Stomach (tissue), 9 donors: ENCODE data around the gene ITGB7. TPM values are rescaled to one million over a fixed set of nuclear protein-coding genes. Genes with fewer than 3 reads are reported as not detected.
"Not testable (repeated sequence)": the region's sequence is repeated elsewhere in the genome, so short reads cannot be mapped to it uniquely, and the experiment has no call there.

Experiments used
- DNase-seq, 2 donors: peaks; one replicate each; pipeline versions ENCODE4 v3.0.0 to v3.0.0-alpha.2; 2013 to 2019
- H3K27ac ChIP-seq, 5 donors: fragments of 200-600 bp in 4 of 5; sonication (generic) in 4 of 5; one replicate each; pipeline ENCODE4 v1.5.1; 2013 to 2019; ENCODE audit warnings: mild to moderate bottlenecking in 1 of 5, moderate library complexity in 1 of 5
- H3K27me3 ChIP-seq, 3 donors: fragments of 200-600 bp; sonication (generic); one replicate each; pipeline ENCODE4 v1.5.1; 2017 to 2019; ENCODE audit warnings: mixed run types in 1 of 3
- H3K36me3 ChIP-seq, 4 donors: fragments of 200-600 bp; sonication (generic); 1 replicate in 3 of 4; 2 replicates in 1 of 4; pipeline ENCODE4 v1.5.1; 2016 to 2019
- H3K4me1 ChIP-seq, 4 donors: fragments of 200-600 bp; sonication (generic); one replicate each; pipeline ENCODE4 v1.5.1; 2016 to 2019
- H3K4me3 ChIP-seq, 4 donors: fragments of 200-600 bp; sonication (generic) in 3 of 4; one replicate each; pipeline ENCODE4 v1.5.1; 2016 to 2019; ENCODE audit warnings: mild to moderate bottlenecking in 1 of 4
- H3K9me3 ChIP-seq, 4 donors: fragments of 200-600 bp; sonication (generic); one replicate each; pipeline ENCODE4 v1.5.1; 2016 to 2019
- CTCF ChIP-seq, 7 experiments: fragments of 450-650 bp in 4 of 7; fragments of 200-600 bp in 3 of 7; sonication (generic) in 3 of 7; IDR thresholded peaks; one replicate each; pipeline ENCODE4 v1.5.1; 2016 to 2019; ENCODE audit warnings: antibody characterized with exemption in 7 of 7, control low read depth in 2 of 7, mild to moderate bottlenecking in 1 of 7
- EP300 ChIP-seq: sonication (generic); formaldehyde crosslinking; IDR thresholded peaks from one replicate; pipeline ENCODE4 v1.6.1; 2017; ENCODE audit warnings: antibody characterized with exemption
- POLR2A ChIP-seq, 4 donors: fragments of 450-650 bp; IDR thresholded peaks; one replicate each; pipeline ENCODE4 v1.6.1; 2016; ENCODE audit warnings: antibody characterized with exemption in 4 of 4, control low read depth in 2 of 4, mild to moderate bottlenecking in 1 of 4, moderate library complexity in 1 of 4
- POLR2AphosphoS5 ChIP-seq, 3 donors: sonication (generic); formaldehyde crosslinking; IDR thresholded peaks; one replicate each; pipeline ENCODE4 v1.6.1; 2016; ENCODE audit warnings: antibody characterized with exemption in 3 of 3
- WGBS, 5 donors: extraction: QIAGEN DNeasy Blood & Tissue Kit in 3 of 5; methylation state at CpG; one replicate each; pipeline versions ENCODE4 v1.1.5 to v1.1.7; 2013 to 2018; 5-methylcytosine and 5-hydroxymethylcytosine counted together
- intact Hi-C: fragments of 100-400 bp; cut with DNase I; formaldehyde crosslinking; loops from one replicate; pipeline ENCODE4 v1.15.1; 2023; ENCODE audit warnings: low total_unique reads
- polyA plus RNA-seq, 3 donors: library from polyadenylated mRNA; stranded (reverse); fragments of 200-250 nt; gene quantifications; one replicate each; pipeline ENCODE4 v1.2.3, GENCODE V29; 2013
- total RNA-seq, 5 donors: library from RNA; depleted of rRNA; stranded (reverse); fragments of >200 nt; gene quantifications; one replicate each; pipeline versions ENCODE4 v1.1.0 to v1.2.3, GENCODE V29; 2014 to 2016
- donor health status: healthy with polysubstance abuse.
- donor health status: Bipolar disorder and iron deficiency.
- donor health status: healthy.

Gene ITGB7
- total and polyA plus RNA-seq, 8 donors: 0.56 to 29.5 (median 4.2) TPM; not detected in 2

- TF ChIP-seq POLR2A (IDR thresholded peaks at IDR 0.05) (no peak), EP300 (no peak), CTCF (IDR thresholded peaks at IDR 0.05) (no peak), POLR2AphosphoS5 (IDR thresholded peaks at IDR 0.05) (no peak)
- intact Hi-C loops: no loop called here
- no peak for DNase-seq
- peak overlapping the region; percentile 70 to 90 (median 84) for H3K4me3 ChIP-seq
- H3K27me3 ChIP-seq: no peaks in the 10 kb centered on the region
- 62 to 79% (median 63%) methylated on average over 2 of the region's 2 CpGs for WGBS, 5 donors
- H3K36me3 ChIP-seq: peaks cover 38 to 54% (median 52%) of the 10 kb centered on the region in 4 donors
- peaks cover 27 to 58% (median 41%) of the 10 kb centered on the region in 4 donors for H3K4me1 ChIP-seq
- no peaks in the 10 kb centered on the region for H3K9me3 ChIP-seq
- H3K27ac ChIP-seq: peak overlapping the region in 4 of 5 donors; percentile 94 to 96 (median 95)
These were observed 25.1 kb downstream of the ITGB7 start for GRCh38 chr12:53181935-53182334.

GRCh38 chr12:53180931-53181645 lies 26.0 kb downstream of the ITGB7 start:
- peak; percentile 79 to 95 for DNase-seq
- Histone ChIP-seq H3K9me3 (no peaks in the 10 kb centered on the region), H3K4me1 (peaks cover 27 to 58% (median 41%) of the 10 kb centered on the region in 4 donors), H3K27me3 (no peaks in the 10 kb centered on the region), H3K4me3 (peak overlapping the region; percentile 70 to 90 (median 84)), H3K36me3 (peaks cover 29 to 45% (median 44%) of the 10 kb centered on the region in 4 donors), H3K27ac (peak overlapping the region; percentile 94 to 99 (median 95))
- 1 to 5% (median 1%) methylated on average over 17 to 51 of the region's 57 CpGs for WGBS, 5 donors
- peak in 1 of 7 experiments; percentile 36 for TF ChIP-seq CTCF (IDR thresholded peaks at IDR 0.05)
- TF ChIP-seq POLR2A (IDR thresholded peaks at IDR 0.05): no peak
- intact Hi-C loops: no loop called here

- intact Hi-C loops: no loop called here
- TF ChIP-seq POLR2AphosphoS5 (IDR thresholded peaks at IDR 0.05) (peak; percentile 83 to 95 (median 85)), CTCF (IDR thresholded peaks at IDR 0.05) (no peak), POLR2A (IDR thresholded peaks at IDR 0.05) (peak in 1 of 4 donors; percentile 51)
- Histone ChIP-seq H3K9me3 (no peaks in the 10 kb centered on the region), H3K4me1 (peaks cover 27 to 60% (median 45%) of the 10 kb centered on the region in 4 donors), H3K36me3 (peaks cover 22 to 38% (median 37%) of the 10 kb centered on the region in 4 donors), H3K27ac (peak within 1 kb of the TSS; percentile 94 to 99 (median 95)), H3K27me3 (no peaks in the 10 kb centered on the region), H3K4me3 (peak within 1 kb of the TSS; percentile 70 to 90 (median 84))
- DNase-seq: peak; percentile 97 to 99
- 0 to 1% (median 0%) methylated on average over 28 to 70 of the region's 70 CpGs for WGBS, 5 donors
These were observed 26.7 kb downstream of the ITGB7 start, which contains the start of the genes CSAD and ZNF740 for GRCh38 chr12:53180220-53180930. Gene CSAD (minus strand): TSS chr12:53180925. CDS start chr12:53173470, 7,455 bp downstream. Gene ZNF740 (plus strand): TSS chr12:53180722. CDS start chr12:53181984, 1,262 bp downstream.

GRCh38 chr12:53179687-53180219 lies 27.3 kb downstream of the ITGB7 start:
- intact Hi-C loops: no loop called here
- Histone ChIP-seq H3K27ac (peak overlapping the region; percentile 94 to 99 (median 95)), H3K4me1 (peaks cover 27 to 60% (median 48%) of the 10 kb centered on the region in 4 donors), H3K27me3 (no peaks in the 10 kb centered on the region), H3K4me3 (peak overlapping the region; percentile 70 to 90 (median 84)), H3K36me3 (peaks cover 16 to 32% (median 30%) of the 10 kb centered on the region in 4 donors), H3K9me3 (no peaks in the 10 kb centered on the region)
- DNase-seq: no peak
- no peak for TF ChIP-seq POLR2AphosphoS5 (IDR thresholded peaks at IDR 0.05)
- WGBS, 5 donors: 14 to 17% (median 14%) methylated on average over 10 to 12 of the region's 12 CpGs

GRCh38 chr12:53178803-53179202 lies 28.2 kb downstream of the ITGB7 start:
- Histone ChIP-seq H3K4me1 (peaks cover 26 to 52% (median 45%) of the 10 kb centered on the region in 4 donors), H3K27ac (peak overlapping the region in 2 of 5 donors; percentile 95 to 96), H3K36me3 (peaks cover 11 to 22% (median 21%) of the 10 kb centered on the region in 4 donors)
- H3K9me3 ChIP-seq, H3K4me3 ChIP-seq, intact Hi-C loops, H3K27me3 ChIP-seq, DNase-seq: not testable (repeated sequence)
- 92 to 96% (median 95%) methylated on average over 14 of the region's 14 CpGs for WGBS, 5 donors

GRCh38 chr12:53177447-53177846 lies 29.6 kb downstream of the ITGB7 start:
- DNase-seq, intact Hi-C loops, H3K27ac ChIP-seq, H3K9me3 ChIP-seq, H3K27me3 ChIP-seq, H3K4me3 ChIP-seq: not testable (repeated sequence)
- Histone ChIP-seq H3K36me3 (peaks cover 0 to 13% (median 9%) of the 10 kb centered on the region in 4 donors), H3K4me1 (peaks cover 12 to 39% (median 31%) of the 10 kb centered on the region in 4 donors)
- WGBS, 5 donors: 92 to 97% (median 93%) methylated on average over 6 of the region's 6 CpGs
